Measurements from ENCODE around the gene PEX14.

DNA sequence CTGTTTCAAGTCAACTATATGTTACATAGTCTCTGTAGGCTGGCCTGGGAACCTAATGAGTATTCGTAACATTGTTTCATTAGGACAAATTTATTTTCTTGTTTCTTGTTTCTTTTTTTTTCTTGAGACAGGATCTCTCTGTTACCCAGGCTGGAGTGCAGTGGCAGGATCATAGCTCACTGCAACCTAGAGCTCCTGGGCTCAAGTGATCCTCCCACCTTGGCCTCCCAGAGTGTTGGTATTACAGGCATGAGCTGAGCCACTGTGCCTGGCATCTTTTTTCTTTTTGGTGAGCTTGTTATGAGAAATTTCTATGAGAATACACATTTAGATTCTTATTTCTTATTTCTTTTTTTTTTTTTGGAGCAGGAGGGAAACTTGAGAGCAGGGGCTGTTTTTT is 37.7 kb upstream of the PEX14 start:
- TF ChIP-seq YY1 (IDR thresholded peaks at IDR 0.05; ENCODE audit: insufficient read depth, insufficient read length) (no peak), SUZ12 (IDR thresholded peaks at IDR 0.05; ENCODE audit: extremely low read depth, insufficient read depth, insufficient read length) (no peak)

Data from NT2/D1 (cell line).